ENCODE results near the gene PFDN2.
A peak's percentile ranks its signal among the peaks of the same experiment; 100 is the strongest.

GRCh38 chr1:161117759-161118581, at the start of gene PFDN2, which contains the start of gene NIT1:
- TF ChIP-seq, protein P1, sequence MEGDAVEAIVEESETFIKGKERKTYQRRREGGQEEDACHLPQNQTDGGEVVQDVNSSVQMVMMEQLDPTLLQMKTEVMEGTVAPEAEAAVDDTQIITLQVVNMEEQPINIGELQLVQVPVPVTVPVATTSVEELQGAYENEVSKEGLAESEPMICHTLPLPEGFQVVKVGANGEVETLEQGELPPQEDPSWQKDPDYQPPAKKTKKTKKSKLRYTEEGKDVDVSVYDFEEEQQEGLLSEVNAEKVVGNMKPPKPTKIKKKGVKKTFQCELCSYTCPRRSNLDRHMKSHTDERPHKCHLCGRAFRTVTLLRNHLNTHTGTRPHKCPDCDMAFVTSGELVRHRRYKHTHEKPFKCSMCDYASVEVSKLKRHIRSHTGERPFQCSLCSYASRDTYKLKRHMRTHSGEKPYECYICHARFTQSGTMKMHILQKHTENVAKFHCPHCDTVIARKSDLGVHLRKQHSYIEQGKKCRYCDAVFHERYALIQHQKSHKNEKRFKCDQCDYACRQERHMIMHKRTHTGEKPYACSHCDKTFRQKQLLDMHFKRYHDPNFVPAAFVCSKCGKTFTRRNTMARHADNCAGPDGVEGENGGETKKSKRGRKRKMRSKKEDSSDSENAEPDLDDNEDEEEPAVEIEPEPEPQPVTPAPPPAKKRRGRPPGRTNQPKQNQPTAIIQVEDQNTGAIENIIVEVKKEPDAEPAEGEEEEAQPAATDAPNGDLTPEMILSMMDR (conservative IDR thresholded peaks at IDR 0.05; ENCODE audit: low read length), result 0 out of 2 replicates have a peak, but pooled peaks have one; percentile 14
- no peak for TF ChIP-seq EZH2phosphoT487 (IDR thresholded peaks at IDR 0.05; ENCODE audit: borderline replicate concordance, low read depth, low read length)

All from OCI-LY7 (cell line).